Head of caudate nucleus (tissue), 42 donors: Measurements from ENCODE around the gene C3orf38.
A peak's percentile ranks its signal among the peaks of the same experiment; 100 is the strongest.
"Not testable (repeated sequence)": the region's sequence is repeated elsewhere in the genome, so short reads cannot be mapped to it uniquely, and the experiment has no call there.

Experiments used
- DNase-seq, 42 donors: peaks; one replicate each; pipeline versions ENCODE4 v3.0.0 to v3.0.0-alpha.2; 2020 to 2021; ENCODE audit warnings: mixed read lengths in 7 of 42
- intact Hi-C: fragments of 100-400 bp; cut with DNase I; formaldehyde crosslinking; loops from one replicate; pipeline ENCODE4 v1.15.0; 2022

C3orf38 gene

GRCh38 chr3:88150371-88150770, 612 bp downstream of the C3orf38 start:
- intact Hi-C loops: no loop called here
- DNase-seq: peak in 2 of 42 donors; percentile 8 to 44

DNA sequence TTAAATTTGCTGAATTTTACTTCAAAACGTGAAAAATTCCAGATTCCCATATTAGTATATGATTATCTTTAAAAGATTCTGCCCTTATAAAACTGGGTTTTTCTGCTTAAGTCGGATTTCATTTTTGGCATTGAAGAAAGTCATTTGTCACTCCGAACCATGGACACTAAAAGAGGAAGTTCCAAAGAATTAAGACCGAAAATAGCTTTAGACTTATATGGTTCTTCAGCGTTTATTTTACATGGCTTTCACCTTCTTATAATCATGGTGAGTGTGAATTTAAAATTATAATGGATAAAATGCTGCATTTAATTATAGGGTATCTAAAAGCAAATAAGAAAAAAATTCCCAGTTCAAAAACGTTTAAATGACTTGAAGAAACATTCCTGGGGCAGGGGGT, 1.0 kb downstream of the C3orf38 start:
- intact Hi-C loops: no loop called here
- no peak for DNase-seq

DNA sequence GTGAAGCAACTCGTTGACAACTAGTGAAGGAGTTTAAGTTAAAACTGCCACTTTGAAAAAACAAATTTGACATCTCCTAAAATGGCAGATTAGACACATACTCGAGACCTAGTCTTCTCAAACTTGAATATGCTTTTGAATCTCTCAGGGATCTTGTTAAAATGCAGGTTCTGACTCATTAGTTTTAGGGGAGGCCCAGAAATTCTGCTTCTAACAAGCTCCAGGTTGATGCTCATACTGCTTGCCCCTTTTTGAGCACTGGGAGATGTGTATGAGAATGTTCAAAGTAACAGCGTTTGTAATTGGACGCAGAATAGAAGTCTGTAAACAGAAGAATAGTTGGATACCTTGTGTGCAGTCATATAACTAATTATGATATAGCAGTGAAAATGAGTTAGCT, 1.6 kb downstream of the C3orf38 start:
- no peak for DNase-seq
- intact Hi-C loops: no loop called here

DNA sequence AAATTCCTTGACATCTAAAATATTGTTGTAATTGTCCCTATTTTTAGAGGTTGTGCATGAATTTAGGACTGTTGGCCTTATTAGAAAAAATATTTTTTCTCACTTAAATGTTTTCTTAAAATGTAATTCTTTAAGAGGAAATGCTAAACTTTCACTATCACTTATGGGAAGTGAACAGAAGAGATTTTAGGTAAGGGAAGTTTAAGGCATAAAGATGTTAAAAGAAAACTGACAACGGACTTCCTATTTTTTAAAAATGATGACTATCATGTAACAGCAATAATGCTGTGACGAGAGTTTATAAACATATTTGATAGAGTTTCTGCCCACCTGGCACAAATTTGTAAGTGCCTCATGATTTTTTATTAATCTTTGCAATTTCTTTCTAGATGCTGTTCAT, 3.1 kb downstream of the C3orf38 start:
- intact Hi-C loops: no loop called here

GRCh38 chr3:88166419-88166971, 16.7 kb downstream of the C3orf38 start:
- intact Hi-C loops: no loop called here
- DNase-seq: no peak

More for the DNA sequence above, 3.1 kb downstream of the C3orf38 start:
- DNase-seq: no peak

DNA sequence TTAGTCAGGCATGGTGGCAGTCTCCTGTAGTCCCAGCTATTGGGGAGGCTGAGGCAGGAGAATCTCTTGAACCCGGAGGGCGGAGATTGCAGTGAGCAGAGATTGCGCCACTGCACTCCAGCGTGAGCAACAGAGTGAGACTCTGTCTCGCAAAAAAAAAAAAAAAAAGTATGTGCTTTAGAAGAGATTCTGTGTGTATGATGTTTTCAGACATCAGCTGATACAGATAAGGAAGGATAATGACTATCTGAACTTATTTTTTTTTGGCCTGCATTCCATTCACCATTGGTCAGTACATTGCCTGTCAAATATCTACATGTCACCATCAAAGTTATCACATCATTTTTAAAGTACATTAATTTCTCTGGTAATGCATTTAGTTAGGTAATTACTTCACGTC, 17.4 kb downstream of the C3orf38 start:
- intact Hi-C loops: no loop called here
- DNase-seq: no peak

- intact Hi-C loops: no loop called here
- no peak for DNase-seq
Measured at GRCh38 chr3:88167704-88168103, 17.9 kb downstream of the C3orf38 start.

GRCh38 chr3:88168171-88168570, 18.4 kb downstream of the C3orf38 start:
- intact Hi-C loops: no loop called here
- DNase-seq: no peak

- DNase-seq: peak in 3 of 42 donors; percentile 11 to 40 (median 12)
- intact Hi-C loops: no loop called here
Measured at GRCh38 chr3:88180398-88180999, 30.7 kb downstream of the C3orf38 start.

DNA sequence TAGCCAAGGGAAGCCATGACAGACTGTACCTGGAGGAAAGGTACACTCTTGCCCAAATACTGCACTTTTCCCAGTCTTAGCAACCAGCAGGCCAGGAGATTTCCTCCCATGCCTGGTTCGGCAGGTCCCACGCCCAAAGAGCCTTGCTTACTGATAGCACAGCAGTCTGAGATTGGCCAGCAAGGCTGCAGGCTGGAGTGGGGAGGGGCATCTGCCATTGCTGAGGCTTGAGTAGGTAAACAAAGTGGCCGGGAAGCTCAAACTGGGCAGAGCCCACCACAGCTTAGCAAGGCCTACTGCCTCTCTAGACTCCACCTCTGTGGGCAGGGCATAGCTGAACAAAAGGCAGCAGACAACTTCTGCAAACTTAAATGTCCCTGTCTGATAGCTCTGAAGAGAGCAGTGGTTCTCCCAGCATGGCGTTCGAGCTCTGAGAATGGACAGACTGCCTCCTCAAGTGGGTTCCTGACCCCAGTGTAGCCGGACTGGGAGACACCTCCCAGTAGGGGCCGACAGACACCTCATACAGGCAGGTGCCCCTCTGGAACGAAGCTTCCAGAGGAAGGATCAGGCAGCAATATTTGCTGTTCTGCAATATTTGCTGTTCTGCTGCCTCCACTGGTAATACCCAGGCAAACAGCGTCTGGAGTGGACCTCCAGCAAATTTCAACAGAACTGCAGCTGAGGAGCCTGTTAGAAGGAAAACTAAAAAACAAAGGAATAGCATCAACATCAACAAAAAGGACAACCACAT, 32.6 kb downstream of the C3orf38 start:
- DNase-seq, intact Hi-C loops: not testable (repeated sequence)

- DNase-seq: peak; percentile 6 to 91 (median 70)
- intact Hi-C loops: no loop called here
Measured at GRCh38 chr3:88188436-88188835, 38.7 kb downstream of the C3orf38 start.

DNA sequence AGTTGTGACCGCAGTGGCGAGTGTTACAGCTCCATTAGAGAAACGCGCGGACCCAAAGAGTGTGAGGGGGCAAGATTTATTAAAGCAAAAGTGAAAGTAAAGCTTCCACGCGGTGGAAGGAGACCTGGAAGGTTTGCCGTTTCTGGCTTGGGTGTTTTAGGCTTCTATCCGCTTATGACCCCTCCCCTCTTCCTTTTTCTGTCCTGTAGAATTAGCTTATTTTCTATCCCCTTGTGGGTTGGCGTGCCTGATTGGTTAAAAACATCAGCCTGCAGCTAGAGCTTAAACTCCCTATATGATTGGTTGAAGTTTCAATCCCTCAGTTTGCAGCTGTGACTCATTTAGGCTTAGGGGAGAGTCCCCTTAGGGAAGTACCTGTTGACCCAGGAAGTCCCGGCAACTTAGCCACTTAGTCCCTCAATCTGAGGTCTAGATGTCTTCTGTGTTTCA, 39.6 kb downstream of the C3orf38 start:
- intact Hi-C loops: no loop called here
- no peak for DNase-seq

DNA sequence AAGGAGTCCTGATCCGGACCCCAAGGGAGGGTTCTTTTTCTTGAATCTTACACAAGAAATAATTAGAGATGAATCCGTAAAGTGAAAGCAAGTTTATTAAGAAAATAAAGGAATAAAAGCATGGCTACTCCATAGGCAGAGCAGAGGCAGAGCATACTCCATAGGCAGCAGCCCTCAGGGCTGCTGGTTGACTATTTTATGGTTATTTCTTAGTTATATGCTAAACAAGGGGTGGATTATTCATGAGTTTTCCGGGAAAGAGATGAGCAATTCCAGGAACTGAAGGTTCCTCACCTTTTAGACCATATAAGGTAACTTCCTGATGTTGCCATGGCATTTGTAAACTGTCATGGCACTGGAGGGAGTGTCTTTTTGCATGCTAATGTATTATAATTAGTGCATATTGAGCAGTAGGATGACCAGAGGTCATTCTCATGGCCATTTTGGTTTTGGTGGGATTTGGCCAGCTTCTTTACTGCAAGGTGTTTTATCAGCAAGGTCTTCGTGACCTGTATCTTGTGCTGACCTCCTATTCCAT, 42.2 kb downstream of the C3orf38 start:
- intact Hi-C loops: no loop called here
- no peak for DNase-seq

GRCh38 chr3:88192631-88193030, 42.9 kb downstream of the C3orf38 start:
- no peak for DNase-seq
- intact Hi-C loops: no loop called here

DNA sequence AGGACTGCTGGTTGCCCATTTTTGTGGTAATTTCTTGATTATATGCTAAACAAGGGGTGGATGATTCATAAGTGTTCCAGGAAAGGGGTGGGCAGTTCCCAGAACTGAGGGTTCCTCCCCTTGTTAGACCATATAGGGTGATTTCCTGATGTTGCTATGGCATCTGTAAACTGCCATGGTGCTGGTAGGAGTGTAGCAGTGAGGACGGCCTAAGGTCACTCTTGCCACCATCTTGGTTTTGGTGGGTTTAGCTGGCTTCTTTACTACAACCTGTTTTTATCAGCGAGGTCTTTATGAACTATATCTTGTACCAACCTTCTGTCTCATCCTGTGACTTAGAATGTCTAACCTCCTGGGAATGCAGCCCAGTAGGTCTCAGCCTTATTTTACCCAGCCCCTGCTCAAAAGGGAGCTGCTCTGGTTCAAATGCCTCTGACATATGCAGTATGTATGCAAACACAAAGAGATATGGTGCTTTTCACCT, 46.2 kb downstream of the C3orf38 start:
- DNase-seq: no peak
- intact Hi-C loops: no loop called here

- intact Hi-C loops: no loop called here
- DNase-seq: no peak
Measured at GRCh38 chr3:88198121-88198520, 48.4 kb downstream of the C3orf38 start.

- intact Hi-C loops: loop anchor here (10.0 kb wide), 1 partner anchor 1981 kb away; no protein-coding TSS in a partner anchor
- DNase-seq: peak; percentile 35 to 94 (median 84)
Measured at GRCh38 chr3:88203642-88204055, 53.9 kb downstream of the C3orf38 start.
